Mammary epithelial cell (primary cell): ENCODE data around the gene IL17D.

Experiments
- EZH2 ChIP-seq: IDR thresholded peaks from 2 replicates; pipeline ENCODE4 v1.6.1; 2012; ENCODE audit warnings: low read length, inconsistent platforms, borderline replicate concordance
- TF ChIP-seq, protein P1 (sequence below), 2 donors: IDR thresholded peaks in 1 of 2; conservative IDR thresholded peaks in 1 of 2; 2 replicates each; pipeline ENCODE4 v1.5.1; 2011 to 2012; ENCODE audit warnings: inconsistent platforms in 2 of 2, low read length in 2 of 2, mild to moderate bottlenecking in 2 of 2, control low read depth in 1 of 2, low read depth in 1 of 2; ENCODE audit not compliant: insufficient read depth in 1 of 2; ENCODE audit errors: extremely low read depth in 1 of 2

DNA sequence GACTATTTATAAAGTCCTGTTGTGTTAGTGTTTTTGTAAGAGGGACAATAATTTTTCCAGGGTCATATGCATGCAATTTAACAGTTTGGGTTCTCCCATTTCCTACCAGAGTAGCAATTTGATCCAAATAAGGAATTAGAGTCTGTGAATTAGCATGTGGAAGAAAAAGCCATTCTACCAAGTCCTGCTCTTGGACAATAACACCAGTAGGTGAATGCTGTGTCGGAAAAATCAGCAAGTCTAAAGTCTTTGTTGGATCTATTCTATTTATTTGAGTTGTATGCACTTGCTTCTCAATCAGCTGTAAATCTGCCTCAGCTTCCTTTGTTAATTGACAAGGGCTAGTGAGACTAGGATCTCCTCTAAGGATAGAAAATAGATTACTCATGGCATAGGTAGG, 21.4 kb upstream of the IL17D start:
- TF ChIP-seq, protein P1, sequence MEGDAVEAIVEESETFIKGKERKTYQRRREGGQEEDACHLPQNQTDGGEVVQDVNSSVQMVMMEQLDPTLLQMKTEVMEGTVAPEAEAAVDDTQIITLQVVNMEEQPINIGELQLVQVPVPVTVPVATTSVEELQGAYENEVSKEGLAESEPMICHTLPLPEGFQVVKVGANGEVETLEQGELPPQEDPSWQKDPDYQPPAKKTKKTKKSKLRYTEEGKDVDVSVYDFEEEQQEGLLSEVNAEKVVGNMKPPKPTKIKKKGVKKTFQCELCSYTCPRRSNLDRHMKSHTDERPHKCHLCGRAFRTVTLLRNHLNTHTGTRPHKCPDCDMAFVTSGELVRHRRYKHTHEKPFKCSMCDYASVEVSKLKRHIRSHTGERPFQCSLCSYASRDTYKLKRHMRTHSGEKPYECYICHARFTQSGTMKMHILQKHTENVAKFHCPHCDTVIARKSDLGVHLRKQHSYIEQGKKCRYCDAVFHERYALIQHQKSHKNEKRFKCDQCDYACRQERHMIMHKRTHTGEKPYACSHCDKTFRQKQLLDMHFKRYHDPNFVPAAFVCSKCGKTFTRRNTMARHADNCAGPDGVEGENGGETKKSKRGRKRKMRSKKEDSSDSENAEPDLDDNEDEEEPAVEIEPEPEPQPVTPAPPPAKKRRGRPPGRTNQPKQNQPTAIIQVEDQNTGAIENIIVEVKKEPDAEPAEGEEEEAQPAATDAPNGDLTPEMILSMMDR (conservative IDR thresholded peaks at IDR 0.05 in 1 of 2, IDR thresholded peaks at IDR 0.05 in 1 of 2; ENCODE audit: extremely low read depth in 1 of 2, insufficient read depth in 1 of 2, low read depth in 1 of 2, low read length in 2 of 2), result no peak
- no peak for TF ChIP-seq EZH2
